HL-60 (cell line): Measurements from ENCODE around the gene GCLC.

Source experiments
- CTCF ChIP-seq: IDR thresholded peaks from one replicate; pipeline ENCODE4 v1.5.1; 2011; ENCODE audit warnings: low read length, control low read depth, inconsistent platforms; ENCODE audit not compliant: insufficient read depth
- POLR2AphosphoS5 ChIP-seq: IDR thresholded peaks from 2 replicates; pipeline ENCODE4 v1.6.1; 2012; ENCODE audit warnings: low read depth
- REST ChIP-seq: IDR thresholded peaks from 2 replicates; pipeline ENCODE4 v1.6.1; 2012; ENCODE audit warnings: low read depth; ENCODE audit not compliant: insufficient replicate concordance

- TF ChIP-seq REST (no peak), POLR2AphosphoS5 (no peak), CTCF (no peak)
These were observed 44.8 kb downstream of the GCLC start for GRCh38 chr6:53500095-53500494.
